Thyroid gland (tissue), 4 donors: ENCODE results near the gene PTMS.

Experiments
- CTCF ChIP-seq, 6 experiments: fragments of 200-600 bp in 3 of 6; fragments of 450-650 bp in 3 of 6; sonication (generic) in 3 of 6; IDR thresholded peaks; one replicate each; pipeline ENCODE4 v1.5.1; 2016 to 2019; ENCODE audit warnings: antibody characterized with exemption in 6 of 6, mild to moderate bottlenecking in 2 of 6, inconsistent platforms in 1 of 6, moderate library complexity in 1 of 6
- POLR2A ChIP-seq, 2 donors: fragments of 450-650 bp; IDR thresholded peaks; one replicate each; pipeline ENCODE4 v1.6.1; 2017; ENCODE audit warnings: antibody characterized with exemption in 2 of 2, mild to moderate bottlenecking in 2 of 2, moderate library complexity in 1 of 2

- no peak for TF ChIP-seq POLR2A (IDR thresholded peaks at IDR 0.05)
- no peak for TF ChIP-seq CTCF (IDR thresholded peaks at IDR 0.05)
Measured at GRCh38 chr12:6722863-6723262, 43.3 kb upstream of the PTMS start.
